Measurements from ENCODE around the gene TBX3. TPM values are rescaled to one million over a fixed set of nuclear protein-coding genes. Genes with fewer than 3 reads are reported as not detected.
A peak's percentile ranks its signal among the peaks of the same experiment; 100 is the strongest.

The TBX3 gene
- polyA plus RNA-seq, 2 of the 4 experiments (the other 2 are of a cell fraction) = 22.8 to 28.0 TPM

DNA sequence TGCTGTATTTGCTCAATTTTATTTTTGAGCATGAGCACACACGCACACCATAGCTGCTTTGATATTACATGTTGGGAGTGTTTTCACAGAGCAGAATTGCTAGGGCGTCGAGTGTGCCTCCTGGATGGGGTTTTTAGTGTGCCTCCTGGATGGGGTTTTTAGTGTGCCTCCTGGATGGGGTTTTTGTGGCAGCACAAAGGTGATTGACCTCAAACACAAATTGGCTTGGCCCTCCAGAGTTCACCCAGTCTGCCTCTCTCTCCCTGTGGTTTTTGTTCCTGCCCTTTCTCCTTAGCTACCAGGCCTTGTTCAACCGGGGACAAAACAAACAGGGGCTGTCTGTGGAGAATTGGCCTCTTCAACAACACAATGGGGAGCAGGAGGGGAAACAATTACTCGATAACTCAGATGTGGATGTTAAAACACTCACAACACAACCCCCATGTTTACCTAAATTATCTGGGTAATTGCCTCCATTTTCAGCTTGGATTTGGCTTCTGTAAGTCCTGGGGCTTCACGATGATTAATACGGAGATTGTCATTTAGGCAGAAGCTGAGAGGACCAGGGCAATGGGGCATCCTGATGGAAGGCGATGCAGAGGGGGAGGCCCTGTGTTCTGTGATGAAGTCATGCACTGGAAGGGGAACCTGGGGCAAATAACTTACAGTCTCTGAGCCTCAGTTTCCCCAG is 26.9 kb downstream of the TBX3 start (continued):
- TF ChIP-seq, protein P1, sequence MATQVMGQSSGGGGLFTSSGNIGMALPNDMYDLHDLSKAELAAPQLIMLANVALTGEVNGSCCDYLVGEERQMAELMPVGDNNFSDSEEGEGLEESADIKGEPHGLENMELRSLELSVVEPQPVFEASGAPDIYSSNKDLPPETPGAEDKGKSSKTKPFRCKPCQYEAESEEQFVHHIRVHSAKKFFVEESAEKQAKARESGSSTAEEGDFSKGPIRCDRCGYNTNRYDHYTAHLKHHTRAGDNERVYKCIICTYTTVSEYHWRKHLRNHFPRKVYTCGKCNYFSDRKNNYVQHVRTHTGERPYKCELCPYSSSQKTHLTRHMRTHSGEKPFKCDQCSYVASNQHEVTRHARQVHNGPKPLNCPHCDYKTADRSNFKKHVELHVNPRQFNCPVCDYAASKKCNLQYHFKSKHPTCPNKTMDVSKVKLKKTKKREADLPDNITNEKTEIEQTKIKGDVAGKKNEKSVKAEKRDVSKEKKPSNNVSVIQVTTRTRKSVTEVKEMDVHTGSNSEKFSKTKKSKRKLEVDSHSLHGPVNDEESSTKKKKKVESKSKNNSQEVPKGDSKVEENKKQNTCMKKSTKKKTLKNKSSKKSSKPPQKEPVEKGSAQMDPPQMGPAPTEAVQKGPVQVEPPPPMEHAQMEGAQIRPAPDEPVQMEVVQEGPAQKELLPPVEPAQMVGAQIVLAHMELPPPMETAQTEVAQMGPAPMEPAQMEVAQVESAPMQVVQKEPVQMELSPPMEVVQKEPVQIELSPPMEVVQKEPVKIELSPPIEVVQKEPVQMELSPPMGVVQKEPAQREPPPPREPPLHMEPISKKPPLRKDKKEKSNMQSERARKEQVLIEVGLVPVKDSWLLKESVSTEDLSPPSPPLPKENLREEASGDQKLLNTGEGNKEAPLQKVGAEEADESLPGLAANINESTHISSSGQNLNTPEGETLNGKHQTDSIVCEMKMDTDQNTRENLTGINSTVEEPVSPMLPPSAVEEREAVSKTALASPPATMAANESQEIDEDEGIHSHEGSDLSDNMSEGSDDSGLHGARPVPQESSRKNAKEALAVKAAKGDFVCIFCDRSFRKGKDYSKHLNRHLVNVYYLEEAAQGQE (IDR thresholded peaks at IDR 0.05) = no peak
- no peak for TF ChIP-seq JUNB (IDR thresholded peaks at IDR 0.05)
- TF ChIP-seq, protein P2, sequence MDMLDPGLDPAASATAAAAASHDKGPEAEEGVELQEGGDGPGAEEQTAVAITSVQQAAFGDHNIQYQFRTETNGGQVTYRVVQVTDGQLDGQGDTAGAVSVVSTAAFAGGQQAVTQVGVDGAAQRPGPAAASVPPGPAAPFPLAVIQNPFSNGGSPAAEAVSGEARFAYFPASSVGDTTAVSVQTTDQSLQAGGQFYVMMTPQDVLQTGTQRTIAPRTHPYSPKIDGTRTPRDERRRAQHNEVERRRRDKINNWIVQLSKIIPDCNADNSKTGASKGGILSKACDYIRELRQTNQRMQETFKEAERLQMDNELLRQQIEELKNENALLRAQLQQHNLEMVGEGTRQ (IDR thresholded peaks at IDR 0.05) = no peak
- TF ChIP-seq, protein P3, sequence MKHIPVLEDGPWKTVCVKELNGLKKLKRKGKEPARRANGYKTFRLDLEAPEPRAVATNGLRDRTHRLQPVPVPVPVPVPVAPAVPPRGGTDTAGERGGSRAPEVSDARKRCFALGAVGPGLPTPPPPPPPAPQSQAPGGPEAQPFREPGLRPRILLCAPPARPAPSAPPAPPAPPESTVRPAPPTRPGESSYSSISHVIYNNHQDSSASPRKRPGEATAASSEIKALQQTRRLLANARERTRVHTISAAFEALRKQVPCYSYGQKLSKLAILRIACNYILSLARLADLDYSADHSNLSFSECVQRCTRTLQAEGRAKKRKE (CRISPR knock-in tag; IDR thresholded peaks at IDR 0.05; ENCODE audit: low read depth) = no peak
- no peak for TF ChIP-seq MYC (IDR thresholded peaks at IDR 0.05; ENCODE audit: borderline replicate concordance, low read length)
- no peak for TF ChIP-seq EHMT2 (IDR thresholded peaks at IDR 0.05; ENCODE audit: low read depth)
- TF ChIP-seq, protein P4, sequence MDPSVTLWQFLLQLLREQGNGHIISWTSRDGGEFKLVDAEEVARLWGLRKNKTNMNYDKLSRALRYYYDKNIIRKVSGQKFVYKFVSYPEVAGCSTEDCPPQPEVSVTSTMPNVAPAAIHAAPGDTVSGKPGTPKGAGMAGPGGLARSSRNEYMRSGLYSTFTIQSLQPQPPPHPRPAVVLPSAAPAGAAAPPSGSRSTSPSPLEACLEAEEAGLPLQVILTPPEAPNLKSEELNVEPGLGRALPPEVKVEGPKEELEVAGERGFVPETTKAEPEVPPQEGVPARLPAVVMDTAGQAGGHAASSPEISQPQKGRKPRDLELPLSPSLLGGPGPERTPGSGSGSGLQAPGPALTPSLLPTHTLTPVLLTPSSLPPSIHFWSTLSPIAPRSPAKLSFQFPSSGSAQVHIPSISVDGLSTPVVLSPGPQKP (IDR thresholded peaks at IDR 0.05; ENCODE audit: low read depth, low read length) = no peak

DNA sequence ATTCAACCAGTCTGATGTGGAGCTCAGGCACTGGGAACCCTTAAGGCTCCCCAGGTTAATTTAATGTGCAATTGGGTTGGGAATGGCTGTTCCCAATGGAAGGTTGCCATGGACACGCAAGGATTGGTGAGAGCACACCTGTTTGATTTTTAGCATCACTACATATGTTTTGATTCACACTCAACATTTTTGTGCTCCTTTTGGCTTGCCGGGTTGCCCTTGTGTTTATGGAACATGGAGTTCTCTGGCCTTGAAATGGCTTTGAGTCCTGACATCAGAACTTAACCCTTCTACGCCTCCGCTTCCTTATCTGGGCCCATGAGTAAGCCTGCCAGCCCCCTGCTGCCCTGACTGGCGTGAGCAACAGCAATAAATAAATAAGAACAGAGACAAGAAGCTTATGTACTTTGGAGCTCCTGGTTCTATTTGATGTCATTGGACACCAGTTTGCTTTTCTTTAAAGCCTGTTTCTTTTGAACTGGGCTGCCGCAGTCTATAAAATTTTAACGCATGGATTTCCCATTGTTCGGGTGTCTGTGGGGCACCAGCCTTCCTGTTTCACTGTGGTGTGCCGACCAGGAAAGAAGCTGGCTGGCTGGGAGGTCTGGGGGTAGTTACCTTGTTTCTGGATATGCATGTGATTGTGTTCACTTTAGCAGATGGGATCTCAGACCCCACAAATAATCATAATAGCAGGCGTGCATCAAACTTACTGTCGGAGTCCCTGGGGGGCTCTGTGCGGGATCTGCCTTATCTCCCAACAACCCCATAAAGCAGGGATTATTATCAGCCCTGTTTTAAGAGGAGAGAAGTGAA is 27.8 kb downstream of the TBX3 start:
- H3K4me2 ChIP-seq = peak overlapping the region; percentile 59
- ChIA-PET POLR2A (interaction anchor here (0.7 to 1.6 kb wide), 5 partner anchors 12 to 43 kb away, joined by 3 to 14 read pairs (median 5); partner anchors contain the start of gene TBX3), CTCF (interaction anchor here (0.6 to 2.8 kb wide), 9 partner anchors 12 to 1973 kb away, joined by 4 to 36 read pairs (median 5); no protein-coding TSS in a partner anchor)
- no peaks in the 10 kb centered on the region for H3K9me3 ChIP-seq
- peak; percentile 92 to 94 for ATAC-seq
- peak overlapping the region; percentile 83 to 85 for H3K27ac ChIP-seq
- no peak overlapping the region for H3K4me3 ChIP-seq
- 23% methylated on average over 12 of the region's 12 CpGs for WGBS (ENCODE audit: missing lambda C conversion rate)
- H3K4me1 ChIP-seq = peaks cover 38% of the 10 kb centered on the region
- DNase-seq (ENCODE audit: low read depth in 1 of 2, low spot score in 1 of 2) = peak; percentile 71 to 95
- peak; percentile 80 for FAIRE-seq
- TF ChIP-seq ZFP36 (IDR thresholded peaks at IDR 0.05; ENCODE audit: borderline replicate concordance, partially characterized antibody) = no peak
- TF ChIP-seq JUNB (IDR thresholded peaks at IDR 0.05) = peak; percentile 88
- TF ChIP-seq, protein P4 (IDR thresholded peaks at IDR 0.05; ENCODE audit: low read depth, low read length) = no peak
- TF ChIP-seq FOXS1 (CRISPR knock-in tag; IDR thresholded peaks at IDR 0.05) = no peak; the same call in 1 of the 2 replicates
- TF ChIP-seq, protein P5, sequence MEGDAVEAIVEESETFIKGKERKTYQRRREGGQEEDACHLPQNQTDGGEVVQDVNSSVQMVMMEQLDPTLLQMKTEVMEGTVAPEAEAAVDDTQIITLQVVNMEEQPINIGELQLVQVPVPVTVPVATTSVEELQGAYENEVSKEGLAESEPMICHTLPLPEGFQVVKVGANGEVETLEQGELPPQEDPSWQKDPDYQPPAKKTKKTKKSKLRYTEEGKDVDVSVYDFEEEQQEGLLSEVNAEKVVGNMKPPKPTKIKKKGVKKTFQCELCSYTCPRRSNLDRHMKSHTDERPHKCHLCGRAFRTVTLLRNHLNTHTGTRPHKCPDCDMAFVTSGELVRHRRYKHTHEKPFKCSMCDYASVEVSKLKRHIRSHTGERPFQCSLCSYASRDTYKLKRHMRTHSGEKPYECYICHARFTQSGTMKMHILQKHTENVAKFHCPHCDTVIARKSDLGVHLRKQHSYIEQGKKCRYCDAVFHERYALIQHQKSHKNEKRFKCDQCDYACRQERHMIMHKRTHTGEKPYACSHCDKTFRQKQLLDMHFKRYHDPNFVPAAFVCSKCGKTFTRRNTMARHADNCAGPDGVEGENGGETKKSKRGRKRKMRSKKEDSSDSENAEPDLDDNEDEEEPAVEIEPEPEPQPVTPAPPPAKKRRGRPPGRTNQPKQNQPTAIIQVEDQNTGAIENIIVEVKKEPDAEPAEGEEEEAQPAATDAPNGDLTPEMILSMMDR (IDR thresholded peaks at IDR 0.05) = no peak
- TF ChIP-seq FOSL2 (IDR thresholded peaks at IDR 0.05) = peak; percentile 36; the same call in 1 of the 2 replicates
- TF ChIP-seq FOSL2 (CRISPR knock-in tag; IDR thresholded peaks at IDR 0.05) = peak; percentile 71
- TF ChIP-seq TFCP2L1 (CRISPR knock-in tag; IDR thresholded peaks at IDR 0.05) = no peak
- no peak for TF ChIP-seq NPAS2 (CRISPR knock-in tag; IDR thresholded peaks at IDR 0.05; ENCODE audit: borderline replicate concordance)
- TF ChIP-seq, protein P6, sequence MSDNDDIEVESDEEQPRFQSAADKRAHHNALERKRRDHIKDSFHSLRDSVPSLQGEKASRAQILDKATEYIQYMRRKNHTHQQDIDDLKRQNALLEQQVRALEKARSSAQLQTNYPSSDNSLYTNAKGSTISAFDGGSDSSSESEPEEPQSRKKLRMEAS (IDR thresholded peaks at IDR 0.05) = peak; percentile 69; the same call in 1 of the 2 replicates
- TF ChIP-seq POLR2AphosphoS2 (conservative IDR thresholded peaks at IDR 0.05; ENCODE audit: low read length) = no peak
- no peak for TF ChIP-seq HOXB13 (CRISPR knock-in tag; IDR thresholded peaks at IDR 0.05; ENCODE audit: low read depth)
- TF ChIP-seq NR3C1 (IDR thresholded peaks at IDR 0.05) = no peak
- no peak for TF ChIP-seq POLR2A (IDR thresholded peaks at IDR 0.05; ENCODE audit: low read length)
- peak; percentile 97 for TF ChIP-seq GATA3 (IDR thresholded peaks at IDR 0.05; ENCODE audit: borderline replicate concordance)
- TF ChIP-seq, protein P2 (IDR thresholded peaks at IDR 0.05) = no peak
- 0 out of 2 replicates have a peak, but pooled peaks have one; percentile 20 for TF ChIP-seq EHF (CRISPR knock-in tag; IDR thresholded peaks at IDR 0.05)
- TF ChIP-seq, protein P7, sequence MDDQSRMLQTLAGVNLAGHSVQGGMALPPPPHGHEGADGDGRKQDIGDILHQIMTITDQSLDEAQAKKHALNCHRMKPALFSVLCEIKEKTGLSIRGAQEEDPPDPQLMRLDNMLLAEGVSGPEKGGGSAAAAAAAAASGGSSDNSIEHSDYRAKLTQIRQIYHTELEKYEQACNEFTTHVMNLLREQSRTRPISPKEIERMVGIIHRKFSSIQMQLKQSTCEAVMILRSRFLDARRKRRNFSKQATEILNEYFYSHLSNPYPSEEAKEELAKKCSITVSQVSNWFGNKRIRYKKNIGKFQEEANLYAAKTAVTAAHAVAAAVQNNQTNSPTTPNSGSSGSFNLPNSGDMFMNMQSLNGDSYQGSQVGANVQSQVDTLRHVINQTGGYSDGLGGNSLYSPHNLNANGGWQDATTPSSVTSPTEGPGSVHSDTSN (IDR thresholded peaks at IDR 0.05) = peak; percentile 71; the same call in 1 of the 2 replicates

Measured in A549 (cell line).